HG03558 (cell line): ENCODE data around the gene HOXD11.

Experiments used
- ATAC-seq: cut with Tn5 transposase; IDR thresholded peaks from one replicate; pipeline ENCODE4 v1.9.1; 2021; ENCODE audit warnings: moderate number of reproducible peaks; ENCODE audit not compliant: unreplicated experiment; ENCODE audit errors: extremely low read depth

Gene HOXD11

DNA sequence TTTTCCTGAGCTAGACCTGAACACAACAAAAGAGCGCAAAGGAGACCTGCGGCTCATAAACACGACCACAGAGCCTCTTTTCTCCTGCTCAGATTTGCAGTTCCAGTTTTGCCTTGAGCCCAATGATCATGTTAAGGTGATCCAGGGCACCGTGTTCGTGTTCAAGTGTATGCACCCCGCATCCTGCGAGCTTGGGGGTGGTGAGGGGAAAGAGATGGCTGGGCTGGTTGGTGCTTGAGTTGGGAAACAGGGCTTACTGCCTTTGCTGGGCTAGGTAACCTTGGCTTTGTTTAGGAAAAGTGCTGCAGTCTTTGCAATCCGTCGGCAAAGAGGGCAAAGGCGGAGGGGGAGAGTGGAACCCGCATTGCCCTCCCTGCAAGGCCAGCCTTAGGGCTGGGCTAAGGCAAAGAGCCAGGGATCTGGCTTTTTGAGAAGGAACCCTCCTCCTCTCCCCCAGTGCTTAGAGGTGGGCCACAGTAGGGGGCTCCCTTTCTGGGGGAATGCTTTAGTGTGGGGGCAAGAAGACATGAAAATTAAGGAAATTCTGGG lies 10.8 kb downstream of the HOXD11 start:
- ATAC-seq: no peak

DNA sequence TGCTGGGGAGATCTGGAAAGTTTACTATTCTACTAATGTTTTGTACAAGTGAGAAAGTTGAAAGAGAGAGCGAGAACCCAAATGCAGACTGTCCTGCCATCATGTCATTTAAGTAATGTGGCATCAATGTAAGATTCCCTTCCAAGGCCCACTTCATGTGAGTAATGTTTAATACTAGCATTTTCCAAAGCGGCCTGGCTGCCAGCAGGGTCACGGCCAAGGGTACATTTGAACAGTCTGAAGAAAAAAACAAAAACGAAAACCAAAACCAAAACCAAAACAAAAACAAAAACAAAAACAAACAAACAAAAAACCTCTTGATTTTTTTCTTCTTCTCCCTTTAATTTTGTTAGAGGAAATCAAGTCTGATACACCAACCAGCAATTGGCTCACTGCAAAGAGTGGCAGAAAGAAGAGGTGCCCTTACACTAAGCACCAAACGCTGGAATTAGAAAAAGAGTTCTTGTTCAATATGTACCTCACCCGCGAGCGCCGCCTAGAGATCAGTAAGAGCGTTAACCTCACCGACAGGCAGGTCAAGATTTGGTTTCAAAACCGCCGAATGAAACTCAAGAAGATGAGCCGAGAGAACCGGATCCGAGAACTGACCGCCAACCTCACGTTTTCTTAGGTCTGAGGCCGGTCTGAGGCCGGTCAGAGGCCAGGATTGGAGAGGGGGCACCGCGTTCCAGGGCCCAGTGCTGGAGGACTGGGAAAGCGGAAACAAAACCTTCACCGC lies 11.7 kb downstream of the HOXD11 start:
- ATAC-seq: no peak

DNA sequence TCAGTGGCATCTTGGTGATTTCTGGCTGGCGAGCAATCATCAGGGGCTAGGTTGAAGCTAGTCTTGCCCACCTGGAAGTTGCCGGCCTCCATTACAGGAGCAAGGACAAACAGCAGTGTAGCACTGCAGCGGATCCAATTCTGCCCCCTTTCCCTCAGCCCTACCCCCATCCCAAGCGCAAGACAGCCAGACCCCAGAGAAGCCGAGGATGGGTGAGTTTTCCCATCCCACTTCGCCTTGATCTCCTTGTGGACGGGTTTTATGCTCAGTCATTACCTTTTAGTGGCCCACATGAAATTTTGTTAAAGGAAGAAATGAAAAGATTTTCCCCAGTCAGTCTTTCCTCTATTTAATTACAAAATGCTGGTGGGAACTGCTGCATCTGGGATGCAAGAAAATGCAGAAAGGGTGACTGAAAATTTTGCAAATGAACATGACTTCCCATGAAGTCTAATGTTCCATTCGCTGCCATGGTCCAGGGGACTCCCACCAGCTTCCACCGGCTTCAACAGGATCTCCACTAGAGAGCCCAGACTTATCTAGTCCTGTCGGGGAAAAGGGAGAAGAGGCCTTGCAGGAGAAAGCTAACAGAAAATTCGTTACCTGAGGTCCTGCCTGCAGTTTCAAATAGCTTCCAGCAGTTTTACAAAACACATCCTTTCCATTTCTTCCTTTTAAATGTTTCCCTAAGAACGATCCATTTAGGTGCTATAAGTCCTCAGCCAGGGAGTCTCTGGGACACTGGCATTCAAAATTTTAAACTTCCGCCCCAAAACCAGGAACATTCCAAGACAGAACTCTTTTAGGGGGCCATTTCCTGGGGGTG lies 13.5 kb downstream of the HOXD11 start:
- ATAC-seq: no peak

DNA sequence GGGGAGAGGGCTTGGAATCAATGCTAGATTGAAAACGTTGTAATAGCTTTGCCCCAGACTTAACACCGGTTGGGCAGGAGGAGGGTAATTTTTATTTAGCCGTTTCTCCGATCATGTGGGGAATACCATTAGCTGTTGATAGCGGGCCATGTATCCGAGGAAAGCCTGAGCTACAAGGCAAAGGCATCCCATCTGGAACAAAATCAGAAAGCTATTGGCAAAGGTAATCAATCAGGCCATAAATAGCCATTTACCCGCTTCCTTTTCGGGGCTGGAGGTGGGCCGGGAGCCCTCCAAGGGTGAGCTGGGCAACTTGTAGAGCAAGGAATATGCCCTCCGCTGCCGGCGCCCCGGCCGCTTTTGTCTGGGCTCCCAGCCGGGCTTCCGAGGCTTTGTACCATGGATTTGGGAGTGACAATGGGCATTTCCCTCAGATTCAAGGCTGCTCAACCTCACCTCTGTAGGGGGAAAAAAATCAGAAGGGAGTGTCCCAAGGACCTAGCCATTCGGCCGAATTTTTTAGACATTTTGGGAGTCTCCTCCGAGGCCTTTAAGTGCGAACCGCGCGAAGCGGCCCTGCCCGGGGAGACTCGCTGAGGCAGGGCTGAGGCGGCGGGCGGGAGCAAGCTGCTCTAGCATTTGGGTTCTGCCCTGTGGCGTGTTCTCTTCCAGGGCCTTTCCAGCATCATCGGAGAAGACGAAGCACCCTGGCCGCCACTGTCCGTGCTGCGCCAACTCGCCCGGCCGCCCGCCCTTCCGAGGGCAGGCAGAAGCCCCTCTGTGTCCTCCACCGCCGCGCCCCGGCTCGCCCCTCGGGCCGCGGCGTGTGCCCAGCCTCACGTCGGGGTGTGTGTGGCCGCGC lies 14.3 kb downstream of the HOXD11 start:
- no peak for ATAC-seq

- no peak for ATAC-seq
Measured at GRCh38 chr2:176122052-176122682, 15.1 kb downstream of the HOXD11 start.

DNA sequence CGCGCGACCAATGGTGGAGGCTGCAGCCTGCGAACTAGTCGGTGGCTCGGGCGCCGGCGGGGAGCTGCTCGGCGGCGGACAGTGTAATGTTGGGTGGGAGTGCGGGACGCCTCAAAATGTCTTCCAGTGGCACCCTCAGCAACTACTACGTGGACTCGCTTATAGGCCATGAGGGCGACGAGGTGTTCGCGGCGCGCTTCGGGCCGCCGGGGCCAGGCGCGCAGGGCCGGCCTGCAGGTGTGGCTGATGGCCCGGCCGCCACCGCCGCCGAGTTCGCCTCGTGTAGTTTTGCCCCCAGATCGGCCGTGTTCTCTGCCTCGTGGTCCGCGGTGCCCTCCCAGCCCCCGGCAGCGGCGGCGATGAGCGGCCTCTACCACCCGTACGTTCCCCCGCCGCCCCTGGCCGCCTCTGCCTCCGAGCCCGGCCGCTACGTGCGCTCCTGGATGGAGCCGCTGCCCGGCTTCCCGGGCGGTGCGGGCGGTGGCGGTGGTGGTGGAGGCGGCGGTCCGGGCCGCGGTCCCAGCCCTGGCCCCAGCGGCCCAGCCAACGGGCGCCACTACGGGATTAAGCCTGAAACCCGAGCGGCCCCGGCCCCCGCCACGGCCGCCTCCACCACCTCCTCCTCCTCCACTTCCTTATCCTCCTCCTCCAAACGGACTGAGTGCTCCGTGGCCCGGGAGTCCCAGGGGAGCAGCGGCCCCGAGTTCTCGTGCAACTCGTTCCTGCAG lies 15.8 kb downstream of the HOXD11 start, which contains the start of gene HOXD9:
HOXD9 (plus strand) TSS at position 37 of the 728 bp plus-strand sequence; CDS start at position 87, 50 bp downstream.
- no peak for ATAC-seq

DNA sequence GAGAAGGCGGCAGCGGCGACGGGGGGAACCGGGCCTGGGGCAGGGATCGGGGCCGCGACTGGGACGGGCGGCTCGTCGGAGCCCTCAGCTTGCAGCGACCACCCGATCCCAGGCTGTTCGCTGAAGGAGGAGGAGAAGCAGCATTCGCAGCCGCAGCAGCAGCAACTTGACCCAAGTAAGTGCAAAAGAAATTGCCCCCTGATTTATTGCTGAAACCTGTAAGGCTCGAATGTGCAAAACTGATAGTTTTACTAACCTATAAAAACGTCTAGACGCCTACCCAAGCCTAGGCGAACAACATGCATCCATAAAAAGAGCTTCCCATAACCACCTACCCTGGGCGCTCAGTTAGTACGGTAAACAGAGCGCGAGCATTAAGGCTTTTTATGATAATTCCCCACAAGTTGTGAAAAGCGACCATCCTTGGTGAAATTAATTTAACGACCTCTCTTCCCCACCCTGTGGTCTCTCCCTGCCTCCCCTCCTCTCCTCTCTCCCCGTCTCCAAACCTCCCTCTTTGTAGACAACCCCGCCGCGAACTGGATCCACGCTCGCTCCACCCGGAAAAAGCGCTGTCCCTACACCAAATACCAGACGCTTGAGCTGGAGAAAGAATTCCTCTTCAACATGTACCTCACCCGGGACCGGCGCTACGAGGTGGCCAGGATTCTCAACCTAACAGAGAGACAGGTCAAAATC lies 16.5 kb downstream of the HOXD11 start:
- ATAC-seq: no peak

GRCh38 chr2:176124110-176124946 lies 17.2 kb downstream of the HOXD11 start:
- no peak for ATAC-seq

GRCh38 chr2:176124947-176125771 lies 18.1 kb downstream of the HOXD11 start:
- no peak for ATAC-seq

GRCh38 chr2:176125772-176126054 lies 18.6 kb downstream of the HOXD11 start:
- no peak for ATAC-seq

DNA sequence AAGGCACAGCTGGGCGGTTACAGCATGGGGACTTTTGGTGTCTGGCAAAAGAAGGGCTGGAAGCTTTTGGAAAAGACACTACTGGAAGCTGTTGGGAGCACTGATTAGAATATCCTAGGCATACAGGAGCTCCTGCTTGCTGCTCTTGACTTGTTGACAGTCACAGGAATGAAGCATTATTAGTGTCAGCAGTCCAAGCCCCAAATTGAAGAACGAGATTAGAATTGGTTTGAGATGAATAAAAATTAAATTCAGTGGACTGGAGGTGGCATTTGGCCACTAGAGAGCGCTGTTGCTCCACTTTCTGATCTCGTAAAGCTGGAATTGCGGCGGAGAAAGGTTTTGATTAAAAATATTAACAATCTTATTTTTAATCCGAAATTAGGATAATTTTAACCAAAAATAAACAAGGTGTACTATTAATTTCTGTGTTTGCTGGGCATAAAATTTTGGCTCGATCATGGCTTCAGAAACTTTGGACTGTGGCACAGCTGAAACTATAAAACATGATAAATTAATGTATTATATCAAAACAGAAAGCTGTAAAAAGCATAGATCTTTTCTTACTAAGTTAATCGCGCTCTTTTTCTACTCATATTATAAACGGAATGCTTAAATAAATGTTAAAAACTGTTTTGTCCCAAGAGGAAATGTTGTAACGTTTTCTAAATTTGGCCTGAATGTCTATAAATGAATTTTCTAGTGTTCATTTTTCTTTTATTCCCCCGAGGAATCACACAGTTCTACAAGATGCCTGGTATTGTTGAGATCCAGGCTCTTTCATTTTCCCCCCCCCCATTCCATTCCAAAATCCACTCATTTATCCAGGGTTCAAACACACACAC lies 20.1 kb downstream of the HOXD11 start:
- no peak for ATAC-seq

GRCh38 chr2:176127774-176128072 lies 20.6 kb downstream of the HOXD11 start:
- no peak for ATAC-seq

DNA sequence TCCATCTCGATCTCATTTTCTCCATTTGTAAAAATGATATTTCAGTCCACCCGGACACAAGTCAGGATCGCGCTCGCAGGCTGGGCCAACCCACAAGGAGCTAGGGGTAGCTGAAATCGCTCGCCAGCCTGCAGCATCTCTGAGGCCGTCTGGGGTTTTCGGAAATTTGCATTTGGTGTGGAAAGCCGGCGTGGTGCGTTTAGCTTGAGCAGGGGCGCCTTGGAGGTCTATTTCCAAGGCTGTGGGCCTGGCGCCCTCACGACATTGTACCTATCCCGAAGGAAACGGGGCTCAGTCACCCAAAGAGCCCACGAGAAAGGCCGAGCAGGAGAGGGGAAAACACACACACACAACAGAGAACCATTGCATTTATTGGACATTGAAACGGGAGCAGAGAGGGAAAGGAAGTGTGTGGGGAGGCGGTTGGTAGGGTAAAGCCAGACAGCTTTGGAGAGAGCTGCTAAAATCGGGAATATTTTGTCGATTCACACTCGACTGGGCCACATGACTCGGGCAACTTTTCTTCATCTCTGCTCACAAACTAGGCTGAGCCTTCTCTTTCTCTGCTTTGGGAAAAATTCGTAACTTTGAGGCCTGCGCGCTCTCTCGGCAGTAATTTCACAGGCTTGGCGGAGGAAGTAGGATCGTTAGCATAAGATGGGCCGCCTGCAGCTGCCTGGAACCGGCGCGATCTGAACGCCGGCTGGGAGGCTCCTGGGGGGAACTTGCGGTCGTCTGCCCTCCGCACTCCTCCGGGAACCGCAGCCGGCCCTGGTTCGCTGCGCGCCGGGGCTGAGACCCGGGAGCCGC lies 21.3 kb downstream of the HOXD11 start:
- no peak for ATAC-seq

DNA sequence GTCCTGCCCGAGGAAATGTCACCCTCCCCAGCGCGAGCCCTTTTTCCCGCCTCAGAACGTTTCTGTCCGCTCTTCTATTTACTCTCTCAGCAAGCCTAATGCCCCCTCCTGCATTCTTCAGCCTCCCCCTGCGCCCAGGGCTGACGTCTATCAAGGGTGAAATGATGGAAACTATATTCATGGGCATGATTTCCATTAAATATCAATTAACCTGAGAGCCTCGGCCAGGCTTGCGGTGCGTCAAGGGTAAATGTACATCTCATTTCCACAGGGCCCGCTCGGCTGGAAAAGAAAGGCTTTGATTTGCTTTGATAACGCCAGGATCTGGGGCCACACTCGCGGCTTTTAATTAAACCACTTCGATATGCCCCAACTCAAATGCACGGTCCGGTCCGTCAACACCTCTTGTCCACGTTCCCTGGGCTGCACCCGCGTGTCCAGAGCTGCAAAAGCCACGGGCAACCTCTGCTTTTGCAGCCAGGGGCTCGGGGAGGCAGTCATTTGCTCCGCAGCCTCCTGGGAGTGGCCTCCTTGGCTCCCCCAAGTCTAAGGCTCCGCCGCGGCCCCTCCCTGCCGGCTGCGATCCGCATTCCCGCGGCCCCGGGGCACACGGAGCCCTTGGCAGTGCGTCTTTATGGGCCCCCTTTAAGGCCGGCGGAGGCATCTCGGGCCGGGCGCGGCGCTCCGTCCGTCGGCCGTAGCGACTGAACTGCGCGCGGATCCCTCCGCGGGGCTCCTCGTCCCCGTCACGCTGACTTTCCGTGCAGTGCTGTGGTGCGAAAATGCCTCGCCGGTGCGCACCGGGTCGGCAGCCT lies 22.1 kb downstream of the HOXD11 start, which contains the start of gene HOXD8:
HOXD8 (plus strand) TSS at position 724 of the 815 bp plus-strand sequence. CDS start 662 bp downstream, outside the sequence.
- ATAC-seq: no peak

DNA sequence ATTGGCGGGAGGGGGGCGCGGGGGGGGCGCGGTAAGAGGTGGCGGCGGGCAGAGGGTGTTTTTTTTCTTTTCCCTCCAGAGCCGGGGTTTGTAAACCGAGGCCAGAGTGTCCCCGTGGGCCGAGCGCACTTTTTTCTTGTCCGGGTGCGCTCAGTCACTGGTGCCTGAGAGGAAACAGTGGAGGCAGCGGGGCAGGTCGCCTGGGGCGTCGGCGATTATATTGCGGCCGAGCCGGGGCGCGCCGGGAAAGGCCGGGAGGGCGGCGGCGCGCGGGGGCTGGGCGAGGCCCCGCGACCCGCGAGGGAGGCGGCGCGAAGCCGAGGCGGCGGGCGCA lies 22.7 kb downstream of the HOXD11 start:
- ATAC-seq: no peak
